ENCODE results near the gene DRAM2.

- TF ChIP-seq, protein P1, sequence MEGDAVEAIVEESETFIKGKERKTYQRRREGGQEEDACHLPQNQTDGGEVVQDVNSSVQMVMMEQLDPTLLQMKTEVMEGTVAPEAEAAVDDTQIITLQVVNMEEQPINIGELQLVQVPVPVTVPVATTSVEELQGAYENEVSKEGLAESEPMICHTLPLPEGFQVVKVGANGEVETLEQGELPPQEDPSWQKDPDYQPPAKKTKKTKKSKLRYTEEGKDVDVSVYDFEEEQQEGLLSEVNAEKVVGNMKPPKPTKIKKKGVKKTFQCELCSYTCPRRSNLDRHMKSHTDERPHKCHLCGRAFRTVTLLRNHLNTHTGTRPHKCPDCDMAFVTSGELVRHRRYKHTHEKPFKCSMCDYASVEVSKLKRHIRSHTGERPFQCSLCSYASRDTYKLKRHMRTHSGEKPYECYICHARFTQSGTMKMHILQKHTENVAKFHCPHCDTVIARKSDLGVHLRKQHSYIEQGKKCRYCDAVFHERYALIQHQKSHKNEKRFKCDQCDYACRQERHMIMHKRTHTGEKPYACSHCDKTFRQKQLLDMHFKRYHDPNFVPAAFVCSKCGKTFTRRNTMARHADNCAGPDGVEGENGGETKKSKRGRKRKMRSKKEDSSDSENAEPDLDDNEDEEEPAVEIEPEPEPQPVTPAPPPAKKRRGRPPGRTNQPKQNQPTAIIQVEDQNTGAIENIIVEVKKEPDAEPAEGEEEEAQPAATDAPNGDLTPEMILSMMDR (IDR thresholded peaks at IDR 0.05; ENCODE audit: low read depth, low read length, poor library complexity, severe bottlenecking) = no peak
- TF ChIP-seq EZH2phosphoT487 (IDR thresholded peaks at IDR 0.05; ENCODE audit: borderline replicate concordance, low read length) = no peak
Measured at GRCh38 chr1:111176678-111177077, 36.8 kb upstream of the DRAM2 start.
